NB4 (cell line): ENCODE data around the gene THSD4.

Experiments
- POLR2A ChIP-seq: IDR thresholded peaks from 2 replicates; pipeline ENCODE4 v1.6.1; 2011; ENCODE audit warnings: mild to moderate bottlenecking; ENCODE audit not compliant: insufficient read length; ENCODE audit errors: extremely low read depth
- TF ChIP-seq, protein P1 (sequence below): IDR thresholded peaks from 2 replicates; pipeline ENCODE4 v1.6.1; 2011; ENCODE audit warnings: low read depth, low read length

DNA sequence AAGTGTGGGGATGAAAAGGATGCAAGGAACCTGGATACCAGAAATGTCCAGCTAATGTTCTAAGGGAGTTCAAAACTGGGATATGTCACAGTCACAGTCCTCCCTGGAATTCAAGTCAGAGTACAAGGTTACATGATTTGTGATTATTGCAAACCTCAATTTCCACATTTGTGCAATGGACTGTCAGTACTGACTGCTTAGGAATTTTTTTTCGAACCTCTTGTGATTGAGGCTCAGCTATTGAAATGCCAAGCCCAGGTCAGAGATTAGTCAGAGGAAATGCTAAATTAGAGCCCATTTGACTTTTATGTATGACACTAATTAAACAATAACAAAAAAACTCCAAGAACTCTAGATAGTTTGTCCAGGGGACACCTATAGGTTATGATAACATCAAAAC, 210.2 kb downstream of the THSD4 start:
- no peak for TF ChIP-seq POLR2A
- TF ChIP-seq, protein P1, sequence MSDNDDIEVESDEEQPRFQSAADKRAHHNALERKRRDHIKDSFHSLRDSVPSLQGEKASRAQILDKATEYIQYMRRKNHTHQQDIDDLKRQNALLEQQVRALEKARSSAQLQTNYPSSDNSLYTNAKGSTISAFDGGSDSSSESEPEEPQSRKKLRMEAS: no peak
